Chondrocyte (in vitro differentiated cells): Measurements from ENCODE around the gene MICAL1. TPM values are rescaled to one million over a fixed set of nuclear protein-coding genes. Genes with fewer than 3 reads are reported as not detected.

ENCODE experiments used
- DNase-seq: peaks from one replicate; pipeline ENCODE4 v3.0.0; 2021; ENCODE audit warnings: mixed read lengths, low spot score
- H3K27ac Mint-ChIP-seq: one replicate; pipeline ENCODE4 v1.8.0; 2021; ENCODE audit warnings: mild to moderate bottlenecking, moderate library complexity, mixed read lengths; ENCODE audit not compliant: unreplicated experiment
- H3K27me3 Mint-ChIP-seq: 2 replicates; pipeline ENCODE4 v1.8.0; 2021; ENCODE audit warnings: low read depth, mixed read lengths
- H3K36me3 Mint-ChIP-seq: 2 replicates; pipeline ENCODE4 v1.8.0; 2021; ENCODE audit warnings: low read depth, mixed read lengths
- H3K4me1 Mint-ChIP-seq: 2 replicates; pipeline ENCODE4 v1.8.0; 2021; ENCODE audit warnings: low read depth, mild to moderate bottlenecking, mixed read lengths
- H3K4me3 Mint-ChIP-seq: one replicate; pipeline ENCODE4 v1.8.0; 2021; ENCODE audit warnings: mild to moderate bottlenecking, moderate library complexity, mixed read lengths; ENCODE audit not compliant: unreplicated experiment
- H3K9me3 Mint-ChIP-seq: 2 replicates; pipeline ENCODE4 v1.8.0; 2021; ENCODE audit warnings: low read depth, mixed read lengths
- CTCF ChIP-seq: fragments of 200-600 bp; sonication (generic); IDR thresholded peaks from 2 replicates; pipeline ENCODE4 v1.5.0; 2021; ENCODE audit warnings: antibody characterized with exemption, mild to moderate bottlenecking, moderate library complexity
- long read RNA-seq: library from polyadenylated mRNA; stranded (forward); transcript quantifications from one replicate; pipeline ENCODE4 v2.0.0, GENCODE V29; 2021
- total RNA-seq: library from RNA; stranded (reverse); gene quantifications from 3 replicates; pipeline ENCODE4 v1.2.1, GENCODE V29; 2021

The MICAL1 gene
- 49.5 to 102 TPM (median 96.9 TPM) in 3 replicates for total RNA-seq
- long read RNA-seq, transcript MICAL1-202 (25 exons, 3,645 nt), result major isoform, 59 of 178 reads
- long read RNA-seq, transcript MICAL1-201 (24 exons, 3,142 nt), result minor isoform, 6 of 178 reads
- long read RNA-seq, partial matches to known transcripts, result 45 of 178 reads
- long read RNA-seq, other reads (novel, unspliced or antisense), result 68 of 178 reads

- Mint-ChIP-seq H3K27ac (peak within 1 kb of the TSS; percentile 91), H3K9me3 (no peaks in the 10 kb centered on the region), H3K27me3 (no peaks in the 10 kb centered on the region), H3K4me1 (peaks cover 33% of the 10 kb centered on the region), H3K36me3 (peaks cover 10% of the 10 kb centered on the region), H3K4me3 (peak within 1 kb of the TSS; percentile 98)
- DNase-seq, result no peak
- peak; percentile 65 for TF ChIP-seq CTCF
Measured at GRCh38 chr6:109455437-109456110, at the start of gene MICAL1. Gene MICAL1, minus strand, starts transcription at chr6:109455772. Its CDS starts 1,576 bp downstream, at chr6:109454196.

- H3K9me3 Mint-ChIP-seq, result no peaks in the 10 kb centered on the region
- H3K36me3 Mint-ChIP-seq, result no peaks in the 10 kb centered on the region
- no peak overlapping the region for H3K27ac Mint-ChIP-seq
- H3K4me3 Mint-ChIP-seq, result no peak overlapping the region
- no peak for DNase-seq
- H3K4me1 Mint-ChIP-seq, result peaks cover 4% of the 10 kb centered on the region
- H3K27me3 Mint-ChIP-seq, result peaks cover 13% of the 10 kb centered on the region
- TF ChIP-seq CTCF, result no peak
Measured at GRCh38 chr6:109503327-109504224, 48.0 kb upstream of the MICAL1 start.

- H3K27me3 Mint-ChIP-seq, result peaks cover 18% of the 10 kb centered on the region
- no peak for DNase-seq
- H3K36me3 Mint-ChIP-seq, result no peaks in the 10 kb centered on the region
- no peak overlapping the region for H3K27ac Mint-ChIP-seq
- no peaks in the 10 kb centered on the region for H3K9me3 Mint-ChIP-seq
- no peak overlapping the region for H3K4me3 Mint-ChIP-seq
- TF ChIP-seq CTCF, result no peak
- H3K4me1 Mint-ChIP-seq, result peaks cover 4% of the 10 kb centered on the region
Measured at GRCh38 chr6:109498936-109499335, 43.4 kb upstream of the MICAL1 start.

GRCh38 chr6:109498052-109498451 is 42.5 kb upstream of the MICAL1 start:
- Mint-ChIP-seq H3K36me3 (no peaks in the 10 kb centered on the region), H3K27me3 (peaks cover 18% of the 10 kb centered on the region), H3K9me3 (no peaks in the 10 kb centered on the region), H3K4me1 (peaks cover 4% of the 10 kb centered on the region), H3K4me3 (no peak overlapping the region), H3K27ac (no peak overlapping the region)
- no peak for TF ChIP-seq CTCF
- DNase-seq, result no peak
